ENCODE measurements around the gene SLMAP. TPM values are rescaled to one million over a fixed set of nuclear protein-coding genes. Genes with fewer than 3 reads are reported as not detected.

The SLMAP gene
- total RNA-seq = 100 to 1,000 TPM in 1 of 2 donors, 10 to 100 TPM in 1; 76.3 to 131 TPM

GRCh38 chr3:57755741-57756527 is at the start of gene SLMAP:
SLMAP (plus strand) TSS chr3:57756309; CDS start chr3:57757652, 1,343 bp downstream.
- Histone ChIP-seq H3K27me3 (replicated peaks; ENCODE audit: insufficient read depth) (no peaks in the 10 kb centered on the region), H3K27ac (peak within 1 kb of the TSS; percentile 85), H3K9me3 (no peaks in the 10 kb centered on the region), H3K4me1 (replicated peaks) (no peaks in the 10 kb centered on the region), H3K4me3 (peak within 1 kb of the TSS; percentile 85 to 91), H3K36me3 (no peaks in the 10 kb centered on the region)
- under 1% methylated on average over 42 of the region's 48 CpGs for WGBS
- DNase-seq (ENCODE audit: low spot score) = peak; percentile 98
- intact Hi-C loops (cut with DNase I) = loop anchor here (2.0 to 5.0 kb wide), 2 partner anchors 64 to 159 kb away; partner anchors contain the start of genes ARF4 and DENND6A
- TF ChIP-seq CTCF (IDR thresholded peaks at IDR 0.05) (peak in 2 of 4 experiments; percentile 28), POLR2AphosphoS5 (IDR thresholded peaks at IDR 0.05) (peak; percentile 98), POLR2A (IDR thresholded peaks at IDR 0.05) (peak; percentile 76)

- intact Hi-C loops (cut with DNase I) = no loop called here
- Histone ChIP-seq H3K9me3 (no peaks in the 10 kb centered on the region), H3K4me3 (no peak overlapping the region), H3K27me3 (replicated peaks; ENCODE audit: insufficient read depth) (no peaks in the 10 kb centered on the region), H3K4me1 (replicated peaks) (no peaks in the 10 kb centered on the region), H3K27ac (no peak overlapping the region), H3K36me3 (no peaks in the 10 kb centered on the region)
- no peak for TF ChIP-seq POLR2A (IDR thresholded peaks at IDR 0.05)
- TF ChIP-seq POLR2AphosphoS5 (IDR thresholded peaks at IDR 0.05) = no peak
- TF ChIP-seq CTCF (IDR thresholded peaks at IDR 0.05) = no peak
- 85% methylated on average over 3 of the region's 3 CpGs for WGBS
- no peak for DNase-seq (ENCODE audit: low spot score)
Measured at GRCh38 chr3:57706462-57706861, 49.6 kb upstream of the SLMAP start.

- Histone ChIP-seq H3K4me1 (replicated peaks) (no peaks in the 10 kb centered on the region), H3K27me3 (replicated peaks; ENCODE audit: insufficient read depth) (no peaks in the 10 kb centered on the region), H3K36me3 (no peaks in the 10 kb centered on the region), H3K9me3 (no peaks in the 10 kb centered on the region), H3K4me3 (no peak overlapping the region), H3K27ac (peak overlapping the region in 1 of 2 donors; percentile 38)
- DNase-seq (ENCODE audit: low spot score) = no peak
- intact Hi-C loops (cut with DNase I) = no loop called here
- no peak for TF ChIP-seq POLR2A (IDR thresholded peaks at IDR 0.05)
- WGBS = 12% methylated on average over 2 of the region's 2 CpGs
Measured at GRCh38 chr3:57709031-57709430, 47.1 kb upstream of the SLMAP start.

GRCh38 chr3:57709559-57709958 is 46.5 kb upstream of the SLMAP start:
- intact Hi-C loops (cut with DNase I) = no loop called here
- 14% methylated on average over 2 of the region's 2 CpGs for WGBS
- peak overlapping the region in 1 of 2 donors; percentile 38 for H3K27ac ChIP-seq

GRCh38 chr3:57715686-57716085 is 40.4 kb upstream of the SLMAP start:
- no peak for TF ChIP-seq CTCF (IDR thresholded peaks at IDR 0.05)
- TF ChIP-seq POLR2AphosphoS5 (IDR thresholded peaks at IDR 0.05) = no peak
- TF ChIP-seq POLR2A (IDR thresholded peaks at IDR 0.05) = no peak

More at GRCh38 chr3:57709559-57709958, 46.5 kb upstream of the SLMAP start:
- Histone ChIP-seq H3K9me3 (no peaks in the 10 kb centered on the region), H3K4me3 (no peak overlapping the region), H3K36me3 (no peaks in the 10 kb centered on the region), H3K27me3 (replicated peaks; ENCODE audit: insufficient read depth) (no peaks in the 10 kb centered on the region), H3K4me1 (replicated peaks) (no peaks in the 10 kb centered on the region)
- DNase-seq (ENCODE audit: low spot score) = peak; percentile 24
- TF ChIP-seq CTCF (IDR thresholded peaks at IDR 0.05) (no peak), POLR2A (IDR thresholded peaks at IDR 0.05) (no peak), POLR2AphosphoS5 (IDR thresholded peaks at IDR 0.05) (peak; percentile 13)

More at GRCh38 chr3:57715686-57716085, 40.4 kb upstream of the SLMAP start:
- DNase-seq (ENCODE audit: low spot score) = no peak
- WGBS = 86% methylated on average over 4 of the region's 4 CpGs
- H3K9me3 ChIP-seq = no peaks in the 10 kb centered on the region
- no peak overlapping the region for H3K4me3 ChIP-seq
- intact Hi-C loops (cut with DNase I) = no loop called here
- H3K36me3 ChIP-seq = no peaks in the 10 kb centered on the region
- no peaks in the 10 kb centered on the region for H3K4me1 ChIP-seq (replicated peaks)
- H3K27me3 ChIP-seq (replicated peaks; ENCODE audit: insufficient read depth) = no peaks in the 10 kb centered on the region
- H3K27ac ChIP-seq = no peak overlapping the region

All from prostate gland (tissue), 2 donors.